K562 (cell line): ENCODE measurements around the gene TXNRD2. TPM values are rescaled to one million over a fixed set of nuclear protein-coding genes. Genes with fewer than 3 reads are reported as not detected.
A peak's percentile ranks its signal among the peaks of the same experiment; 100 is the strongest.

Experiments
- BRD4 ChIP-seq: fragments of 200-600 bp; sonication (generic); IDR thresholded peaks from 2 replicates; pipeline ENCODE4 v1.6.1; 2017; ENCODE audit warnings: inconsistent platforms
- CHD7 ChIP-seq: fragments of 200-600 bp; sonication (generic); IDR thresholded peaks from one replicate; pipeline ENCODE4 v1.6.1; 2012; ENCODE audit warnings: mild to moderate bottlenecking, low read depth, low read length, inconsistent platforms
- CREBBP ChIP-seq: IDR thresholded peaks from one replicate; pipeline ENCODE4 v1.6.1; 2012; ENCODE audit warnings: low read depth, mild to moderate bottlenecking, control low read depth, inconsistent platforms, low read length
- ERF ChIP-seq: fragments of 450-650 bp; formaldehyde crosslinking; IDR thresholded peaks from 2 replicates; pipeline ENCODE4 v1.4.0; 2020; ENCODE audit warnings: mild to moderate bottlenecking, mixed read lengths
- JUNB ChIP-seq: fragments of 450-650 bp; formaldehyde crosslinking; conservative IDR thresholded peaks from 2 replicates; pipeline ENCODE4 v1.4.0; 2020; ENCODE audit warnings: mild to moderate bottlenecking
- MXI1 ChIP-seq: IDR thresholded peaks from 2 replicates; pipeline ENCODE4 v1.6.1; 2011; ENCODE audit warnings: low read depth, mild to moderate bottlenecking, improper control_type of control experiment, low read length
- MYC ChIP-seq, 2 experiments: fragments of 250-450 bp in 1 of 2; sonication (Bioruptor Pico) in 1 of 2; IDR thresholded peaks; 2 replicates each; pipeline versions ENCODE4 v1.5.1 to v1.6.1; 2012 to 2021; ENCODE audit warnings: low read depth in 2 of 2, borderline replicate concordance in 1 of 2, improper control_type of control experiment in 1 of 2, low read length in 1 of 2, mild to moderate bottlenecking in 1 of 2, moderate library complexity in 1 of 2
- NR2C1 ChIP-seq, 2 experiments: fragments of 450-650 bp; IDR thresholded peaks; 2 replicates each; pipeline ENCODE4 v1.6.1; 2017; ENCODE audit warnings: mild to moderate bottlenecking in 2 of 2, antibody characterized with exemption in 1 of 2, inconsistent platforms in 1 of 2, missing compliant biosample characterization in 1 of 2, missing genetic modification characterization in 1 of 2
- OTX1 ChIP-seq: fragments of 450-650 bp; formaldehyde crosslinking; IDR thresholded peaks from 2 replicates; pipeline ENCODE4 v1.4.0; 2022; ENCODE audit warnings: mild to moderate bottlenecking
- ZBTB26 ChIP-seq: fragments of 450-650 bp; formaldehyde crosslinking; IDR thresholded peaks from 2 replicates; pipeline ENCODE4 v1.4.0; 2022; ENCODE audit warnings: missing genetic modification characterization
- ZFP36 ChIP-seq: fragments of 150-350 bp; IDR thresholded peaks from 2 replicates; pipeline ENCODE4 v1.6.1; 2018; ENCODE audit warnings: low read length, low read depth; ENCODE audit not compliant: partially characterized antibody
- ZNF134 ChIP-seq: fragments of 250-450 bp; sonication (Bioruptor Pico); conservative IDR thresholded peaks from 2 replicates; pipeline ENCODE4 v1.4.0; 2020
- ZNF316 ChIP-seq: fragments of 450-650 bp; IDR thresholded peaks from 2 replicates; pipeline ENCODE4 v1.6.1; 2016
- ZNF41 ChIP-seq: fragments of 250-450 bp; sonication (Bioruptor Pico); conservative IDR thresholded peaks from 2 replicates; pipeline ENCODE4 v1.4.0; 2020; ENCODE audit warnings: mild to moderate bottlenecking
- ZNF695 ChIP-seq: fragments of 450-650 bp; formaldehyde crosslinking; IDR thresholded peaks from 2 replicates; pipeline ENCODE4 v1.4.0; 2020; ENCODE audit warnings: mild to moderate bottlenecking, moderate library complexity
- polyA plus RNA-seq, 8 experiments: library from polyadenylated mRNA; depleted of rRNA in 4 of 8; stranded (reverse) in 5 of 8; unstranded in 3 of 8; fragments of >200 nt; fragmentation: Nextera tagmentation in 2 of 8; fragmentation: Illumina TruSeq in 1 of 8; extraction: Ambion mirVana in 2 of 8; extraction: Trizol in 1 of 8; gene quantifications; 2 replicates each; pipeline versions ENCODE4 v1.2.1 to v1.2.3, GENCODE V29; 2011 to 2014; ENCODE audit warnings: inconsistent platforms in 1 of 8, missing spikeins in 1 of 8
- total RNA-seq, 7 experiments: library from RNA; depleted of rRNA in 6 of 7; stranded (reverse); fragments of >200 nt in 6 of 7; fragmentation: Illumina TruSeq in 2 of 7; extraction: Trizol in 2 of 7; gene quantifications; 2 replicates each; pipeline versions ENCODE4 v1.2.1 to v1.2.3, GENCODE V29; 2011 to 2021; ENCODE audit warnings: low replicate concordance in 1 of 7

The TXNRD2 gene
- total and polyA plus RNA-seq, 9 of the 15 experiments (the other 6 are each of a cell fraction or from before 2014, with no cell fraction given): 3.3 to 80.2 (median 49.4) TPM

- TF ChIP-seq CHD7 (peak; percentile 79), ZBTB26 (CRISPR knock-in tag) (peak; percentile 67), JUNB (CRISPR knock-in tag) (peak; percentile 44; the same call in 1 of the 2 replicates), ZNF695 (peak; percentile 80; the same call in 1 of the 2 replicates), NR2C1 (IDR thresholded peaks at IDR 0.05) (no peak), NR2C1 (tag; IDR thresholded peaks at IDR 0.05) (no peak), ZNF134 (CRISPR knock-in tag) (0 out of 2 replicates have a peak, but pooled peaks have one; percentile 11), MYC (IDR thresholded peaks at IDR 0.05; ENCODE audit: low read depth, low read length) (peak; percentile 100), MYC (CRISPR knock-in tag; IDR thresholded peaks at IDR 0.05; ENCODE audit: borderline replicate concordance, low read depth) (no peak), ZNF41 (peak; percentile 8; the same call in 1 of the 2 replicates), CREBBP (no peak), MXI1 (peak; percentile 96), ZNF316 (no peak), OTX1 (CRISPR knock-in tag) (peak; percentile 96), ERF (CRISPR knock-in tag) (peak; percentile 96), BRD4 (peak; percentile 91; the same call in 1 of the 2 replicates), ZFP36 (peak; percentile 31)
Observed at GRCh38 chr22:19854778-19855503, 86.7 kb downstream of the TXNRD2 start, which contains the start of the genes GNB1L and RTL10 (continued).
